Gastroesophageal sphincter (tissue), 4 donors: ENCODE results near the gene NUP98. TPM values are rescaled to one million over a fixed set of nuclear protein-coding genes. Genes with fewer than 3 reads are reported as not detected.
"Not testable (repeated sequence)": the region's sequence is repeated elsewhere in the genome, so short reads cannot be mapped to it uniquely, and the experiment has no call there.

Experiments
- ATAC-seq: fragments of 150-250 bp; one replicate; pipeline ENCODE4 v1.9.1; 2016; ENCODE audit warnings: mild to moderate bottlenecking, moderate library complexity
- H3K27ac ChIP-seq, 4 donors: fragments of 200-600 bp; sonication (generic) in 3 of 4; 1 replicate in 3 of 4; 2 replicates in 1 of 4; pipeline ENCODE4 v1.5.1; 2016 to 2019
- H3K27me3 ChIP-seq: fragments of 200-600 bp; sonication (generic); one replicate; pipeline ENCODE4 v1.5.1; 2019
- H3K36me3 ChIP-seq, 2 donors: fragments of 200-600 bp; sonication (generic); one replicate each; pipeline ENCODE4 v1.5.1; 2019; ENCODE audit warnings: control low read depth in 1 of 2
- H3K4me1 ChIP-seq, 3 donors: fragments of 200-600 bp; sonication (generic); 1 replicate in 2 of 3; 2 replicates in 1 of 3; pipeline ENCODE4 v1.5.1; 2016 to 2019; ENCODE audit warnings: control low read depth in 2 of 3
- H3K4me3 ChIP-seq, 2 donors: fragments of 200-600 bp; sonication (generic); one replicate each; pipeline ENCODE4 v1.5.1; 2019; ENCODE audit warnings: mild to moderate bottlenecking in 1 of 2, moderate library complexity in 1 of 2
- H3K9me3 ChIP-seq, 3 donors: fragments of 200-600 bp; sonication (generic); one replicate each; pipeline ENCODE4 v1.5.1; 2017 to 2019; ENCODE audit warnings: control low read depth in 2 of 3
- CTCF ChIP-seq, 4 experiments: fragments of 200-600 bp in 2 of 4; fragments of 450-650 bp in 2 of 4; sonication (generic) in 1 of 4; IDR thresholded peaks; one replicate each; pipeline ENCODE4 v1.5.1; 2017 to 2019; ENCODE audit warnings: antibody characterized with exemption in 4 of 4, mild to moderate bottlenecking in 2 of 4, moderate library complexity in 2 of 4
- EP300 ChIP-seq: sonication (generic); formaldehyde crosslinking; IDR thresholded peaks from one replicate; pipeline ENCODE4 v1.6.1; 2017; ENCODE audit warnings: antibody characterized with exemption, mild to moderate bottlenecking
- POLR2A ChIP-seq, 2 donors: fragments of 450-650 bp; IDR thresholded peaks; one replicate each; pipeline ENCODE4 v1.6.1; 2017; ENCODE audit warnings: antibody characterized with exemption in 2 of 2, mild to moderate bottlenecking in 2 of 2, moderate library complexity in 1 of 2
- POLR2AphosphoS5 ChIP-seq: sonication (generic); formaldehyde crosslinking; IDR thresholded peaks from one replicate; pipeline ENCODE4 v1.6.1; 2017; ENCODE audit warnings: antibody characterized with exemption
- WGBS, 2 donors: methylation state at CpG; one replicate each; pipeline ENCODE4 v1.1.5; 2018; ENCODE audit warnings: low coverage in 1 of 2; 5-methylcytosine and 5-hydroxymethylcytosine counted together
- total RNA-seq, 4 donors: library from RNA; depleted of rRNA; stranded (reverse); fragments of >200 nt; gene quantifications; one replicate each; pipeline ENCODE4 v1.1.0, GENCODE V29; 2016

The NUP98 gene
- total RNA-seq, 4 donors from 2014 or later, result 72.1 to 141 (median 103) TPM

- 100% methylated on average over 1 of the region's 2 CpGs; no CpG with 5 or more reads in 1 of the 2 donors for WGBS, 2 donors
- no peak overlapping the region for H3K27ac ChIP-seq
- H3K9me3 ChIP-seq, result no peaks in the 10 kb centered on the region
- H3K36me3 ChIP-seq, result no peaks in the 10 kb centered on the region
- TF ChIP-seq EP300 (no peak), POLR2AphosphoS5 (no peak), CTCF (IDR thresholded peaks at IDR 0.05) (no peak), POLR2A (IDR thresholded peaks at IDR 0.05) (no peak)
- no peak overlapping the region for H3K4me3 ChIP-seq
- no peaks in the 10 kb centered on the region for H3K4me1 ChIP-seq
- no peaks in the 10 kb centered on the region for H3K27me3 ChIP-seq
- ATAC-seq, result no peak
Observed at GRCh38 chr11:3816673-3817072, 19.3 kb upstream of the NUP98 start.

GRCh38 chr11:3815845-3816244, 18.5 kb upstream of the NUP98 start:
- no peaks in the 10 kb centered on the region for H3K9me3 ChIP-seq
- TF ChIP-seq POLR2A (IDR thresholded peaks at IDR 0.05) (no peak), POLR2AphosphoS5 (no peak), EP300 (no peak), CTCF (IDR thresholded peaks at IDR 0.05) (no peak)
- H3K27ac ChIP-seq, result no peak overlapping the region
- no peaks in the 10 kb centered on the region for H3K36me3 ChIP-seq
- H3K4me3 ChIP-seq, result no peak overlapping the region
- no peaks in the 10 kb centered on the region for H3K27me3 ChIP-seq
- WGBS, 2 donors, result 80 to 83% methylated on average over 1 of the region's 4 CpGs
- ATAC-seq, result no peak
- H3K4me1 ChIP-seq, result no peaks in the 10 kb centered on the region

- H3K27ac ChIP-seq, H3K27me3 ChIP-seq, ATAC-seq, H3K36me3 ChIP-seq, H3K4me3 ChIP-seq, H3K4me1 ChIP-seq, H3K9me3 ChIP-seq: not testable (repeated sequence)
- 92 to 100% methylated on average over 2 to 4 of the region's 5 CpGs for WGBS, 2 donors
Observed at GRCh38 chr11:3814832-3815231, 17.5 kb upstream of the NUP98 start.

- WGBS, 2 donors, result 100% methylated on average over 4 of the region's 4 CpGs
- Histone ChIP-seq H3K27ac (no peak overlapping the region), H3K27me3 (no peaks in the 10 kb centered on the region), H3K4me3 (no peak overlapping the region), H3K36me3 (no peaks in the 10 kb centered on the region), H3K9me3 (no peaks in the 10 kb centered on the region), H3K4me1 (peaks cover 0 to 20% (median 0%) of the 10 kb centered on the region in 3 donors)
- ATAC-seq, result no peak
- TF ChIP-seq EP300 (no peak), CTCF (IDR thresholded peaks at IDR 0.05) (no peak), POLR2AphosphoS5 (no peak), POLR2A (IDR thresholded peaks at IDR 0.05) (no peak)
Observed at GRCh38 chr11:3810951-3811350, 13.6 kb upstream of the NUP98 start.

GRCh38 chr11:3810446-3810845, 13.1 kb upstream of the NUP98 start:
- 75 to 100% methylated on average over 1 of the region's 3 CpGs for WGBS, 2 donors
- ATAC-seq, result no peak
- no peak overlapping the region for H3K27ac ChIP-seq
- H3K27me3 ChIP-seq, result no peaks in the 10 kb centered on the region
- H3K4me1 ChIP-seq, result peaks cover 0 to 20% (median 0%) of the 10 kb centered on the region in 3 donors
- no peaks in the 10 kb centered on the region for H3K36me3 ChIP-seq
- H3K9me3 ChIP-seq, result no peaks in the 10 kb centered on the region
- H3K4me3 ChIP-seq, result no peak overlapping the region
- TF ChIP-seq CTCF (IDR thresholded peaks at IDR 0.05) (no peak), POLR2A (IDR thresholded peaks at IDR 0.05) (no peak), EP300 (no peak), POLR2AphosphoS5 (no peak)

GRCh38 chr11:3809624-3809928, 12.2 kb upstream of the NUP98 start:
- no peak for TF ChIP-seq POLR2AphosphoS5
- no peak for TF ChIP-seq CTCF (IDR thresholded peaks at IDR 0.05)
- no peak for TF ChIP-seq EP300
- TF ChIP-seq POLR2A (IDR thresholded peaks at IDR 0.05), result no peak
- ATAC-seq, result no peak
- H3K27me3 ChIP-seq, result no peaks in the 10 kb centered on the region
- H3K27ac ChIP-seq, result no peak overlapping the region
- WGBS, 2 donors, result 100% methylated on average over 1 of the region's 1 CpG; no CpG with 5 or more reads in 1 of the 2 donors
- H3K36me3 ChIP-seq, result no peaks in the 10 kb centered on the region
- no peaks in the 10 kb centered on the region for H3K9me3 ChIP-seq
- peaks cover 0 to 20% (median 0%) of the 10 kb centered on the region in 3 donors for H3K4me1 ChIP-seq
- H3K4me3 ChIP-seq, result no peak overlapping the region
